ENCODE results near the gene KLHL14.

KLHL14 gene

GRCh38 chr18:32712860-32713259, 60.0 kb downstream of the KLHL14 start:
- no peak overlapping the region for H3K4me3 ChIP-seq (ENCODE audit: control insufficient read depth, low read depth, low read length)
- TF ChIP-seq CTCF (conservative IDR thresholded peaks at IDR 0.05; ENCODE audit: control insufficient read depth, insufficient read depth, low read depth, low read length): no peak
- no peak for DNase-seq (ENCODE audit: low read depth)

- no peak overlapping the region for H3K4me3 ChIP-seq (ENCODE audit: control insufficient read depth, low read depth, low read length)
- DNase-seq (ENCODE audit: low read depth): no peak
- no peak for TF ChIP-seq CTCF (conservative IDR thresholded peaks at IDR 0.05; ENCODE audit: control insufficient read depth, insufficient read depth, low read depth, low read length)
Observed at GRCh38 chr18:32711862-32712261, 61.0 kb downstream of the KLHL14 start.

DNA sequence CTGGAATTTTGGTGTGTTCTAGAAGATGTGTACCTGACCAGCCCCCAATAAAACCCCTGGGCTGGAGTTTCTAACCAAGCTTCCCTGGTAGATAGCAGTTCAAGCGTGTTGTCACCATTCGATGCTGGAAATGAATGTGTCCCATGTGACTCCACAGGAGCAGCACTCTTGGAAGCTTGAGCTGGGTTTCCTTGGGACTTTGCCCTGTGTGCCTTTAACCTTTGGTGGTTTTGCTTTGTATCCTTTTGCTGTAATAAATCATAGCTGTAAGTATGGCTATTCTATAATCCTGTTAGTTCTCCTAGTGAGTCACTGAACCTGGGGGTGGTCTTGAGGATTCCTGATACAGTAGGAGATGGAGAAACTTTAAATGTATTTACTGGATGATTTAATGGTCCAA, 65.2 kb downstream of the KLHL14 start:
- no peak overlapping the region for H3K4me3 ChIP-seq (ENCODE audit: control insufficient read depth, low read depth, low read length)

DNA sequence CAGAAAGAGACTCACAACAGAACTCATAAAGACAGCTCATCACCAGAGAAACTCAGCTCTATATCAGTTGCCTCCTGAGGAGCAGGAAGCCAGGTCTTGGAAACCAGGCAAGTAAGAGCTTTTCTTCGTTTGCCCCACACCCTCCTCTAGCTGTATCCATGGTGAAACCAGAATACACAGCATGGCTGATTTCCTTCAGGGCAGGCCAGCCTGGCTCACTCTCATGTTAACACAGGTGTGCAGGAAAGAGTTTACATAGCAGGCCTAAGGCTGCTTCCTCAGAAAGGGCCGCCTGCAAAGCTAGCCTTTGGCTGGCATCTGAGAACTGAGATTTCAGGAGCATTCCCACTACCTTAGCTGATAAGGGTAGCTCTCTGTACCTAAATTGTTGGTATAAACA, 65.7 kb downstream of the KLHL14 start:
- no peak overlapping the region for H3K4me3 ChIP-seq (ENCODE audit: control insufficient read depth, low read depth, low read length)
- TF ChIP-seq CTCF (conservative IDR thresholded peaks at IDR 0.05; ENCODE audit: control insufficient read depth, insufficient read depth, low read depth, low read length): no peak
- no peak for DNase-seq (ENCODE audit: low read depth)

More for the DNA sequence above, 65.2 kb downstream of the KLHL14 start:
- peak; percentile 7 for DNase-seq (ENCODE audit: low read depth)
- TF ChIP-seq CTCF (conservative IDR thresholded peaks at IDR 0.05; ENCODE audit: control insufficient read depth, insufficient read depth, low read depth, low read length): no peak

- TF ChIP-seq CTCF (conservative IDR thresholded peaks at IDR 0.05; ENCODE audit: control insufficient read depth, insufficient read depth, low read depth, low read length): no peak
- H3K4me3 ChIP-seq (ENCODE audit: control insufficient read depth, low read depth, low read length): no peak overlapping the region
- DNase-seq (ENCODE audit: low read depth): no peak
Observed at GRCh38 chr18:32701313-32701712, 71.5 kb downstream of the KLHL14 start.

DNA sequence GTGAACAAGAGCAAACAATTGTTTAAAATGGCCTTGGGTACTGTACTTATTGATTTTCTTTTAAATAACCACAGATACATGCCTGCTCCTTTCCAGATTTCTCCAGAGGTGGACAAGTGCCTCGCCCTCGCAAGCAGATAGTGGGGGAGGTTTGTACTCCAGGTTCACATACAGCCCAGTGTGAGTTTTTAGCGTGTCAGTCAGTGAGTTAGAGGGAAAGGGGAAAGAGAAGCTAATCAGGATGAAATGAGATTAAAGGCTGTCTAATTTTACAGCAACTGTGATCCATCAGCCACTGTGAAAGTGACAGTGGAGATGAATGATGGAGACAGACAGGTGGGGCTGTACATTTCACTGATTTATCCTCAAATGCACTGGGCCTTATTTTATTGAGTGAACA, 74.7 kb downstream of the KLHL14 start:
- H3K4me3 ChIP-seq (ENCODE audit: control insufficient read depth, low read depth, low read length): no peak overlapping the region
- no peak for DNase-seq (ENCODE audit: low read depth)
- TF ChIP-seq CTCF (conservative IDR thresholded peaks at IDR 0.05; ENCODE audit: control insufficient read depth, insufficient read depth, low read depth, low read length): no peak

DNA sequence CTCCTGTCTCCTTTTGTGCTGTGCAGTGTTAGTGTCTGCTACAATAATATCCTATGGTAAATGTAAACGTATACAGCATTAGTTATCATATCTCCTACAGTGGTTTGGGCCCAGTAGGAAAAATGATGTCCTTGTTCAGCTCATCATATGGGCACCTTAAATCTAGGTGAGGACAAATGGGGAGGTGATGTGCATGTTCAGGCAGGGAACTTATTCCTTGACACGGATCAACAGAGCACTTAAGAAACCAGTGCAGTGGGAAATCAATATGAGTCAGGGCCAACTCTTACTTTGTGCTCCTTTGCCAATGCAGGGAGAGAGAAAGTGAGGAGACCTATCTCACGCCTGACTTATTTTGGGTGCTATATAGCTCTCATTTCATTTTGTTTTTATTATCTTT, 76.4 kb downstream of the KLHL14 start:
- no peak overlapping the region for H3K4me3 ChIP-seq (ENCODE audit: control insufficient read depth, low read depth, low read length)
- no peak for TF ChIP-seq CTCF (conservative IDR thresholded peaks at IDR 0.05; ENCODE audit: control insufficient read depth, insufficient read depth, low read depth, low read length)
- DNase-seq (ENCODE audit: low read depth): no peak
